ENCODE measurements around the gene HMX1. TPM values are rescaled to one million over a fixed set of nuclear protein-coding genes. Genes with fewer than 3 reads are reported as not detected.

Gene HMX1
- polyA plus RNA-seq, 4 donors = not detected

DNA sequence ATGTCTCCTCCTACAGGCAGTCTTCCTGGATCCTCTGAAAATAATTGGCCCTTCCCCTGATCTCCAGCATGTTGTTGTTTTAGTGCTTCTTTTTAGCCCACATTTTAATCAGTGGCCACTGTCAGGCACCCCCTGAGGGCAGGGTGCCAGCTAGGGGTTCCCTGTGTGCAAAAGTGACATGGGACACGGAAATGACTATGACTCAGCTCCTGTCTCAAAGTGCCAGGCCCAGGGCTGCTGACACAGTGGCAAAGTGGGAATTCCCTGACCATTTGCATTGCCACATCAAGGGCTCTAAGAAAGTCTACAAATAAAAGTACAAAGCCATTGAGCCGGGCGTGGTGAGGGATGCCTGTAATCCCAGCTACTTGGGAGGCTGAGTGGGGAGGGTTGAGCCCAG lies 24.8 kb downstream of the HMX1 start:
- no peak for FAIRE-seq
- DNase-seq = no peak
- no peaks in the 10 kb centered on the region for H3K36me3 ChIP-seq (ENCODE audit: control insufficient read depth in 3 of 3, insufficient read depth in 2 of 3, low read depth in 1 of 3, low read length in 3 of 3)
- peaks cover 0 to 7% of the 10 kb centered on the region in 2 donors for H3K9me3 ChIP-seq (ENCODE audit: control insufficient read depth in 2 of 2, insufficient read depth in 1 of 2, low read depth in 1 of 2, low read length in 1 of 2)
- no peak overlapping the region for H3K27ac ChIP-seq (ENCODE audit: low read depth in 1 of 3, low read length in 2 of 3)
- WGBS, 3 donors = 32 to 68% (median 45%) methylated on average over 3 of the region's 3 CpGs
- no peak overlapping the region for H3K4me3 ChIP-seq (ENCODE audit: low read depth in 1 of 3, low read length in 3 of 3)
- H3K27me3 ChIP-seq (ENCODE audit: control insufficient read depth in 3 of 3, insufficient read depth in 3 of 3, low read length in 3 of 3) = peaks cover 0 to 11% (median 10%) of the 10 kb centered on the region in 3 donors
- no peaks in the 10 kb centered on the region for H3K4me1 ChIP-seq (ENCODE audit: control insufficient read depth in 3 of 3, insufficient read depth in 2 of 3, low read depth in 1 of 3, low read length in 2 of 3)

- Histone ChIP-seq H3K27ac (ENCODE audit: low read depth in 1 of 3, low read length in 2 of 3) (no peak overlapping the region), H3K9me3 (ENCODE audit: control insufficient read depth in 2 of 2, insufficient read depth in 1 of 2, low read depth in 1 of 2, low read length in 1 of 2) (peaks cover 0 to 7% of the 10 kb centered on the region in 2 donors), H3K4me3 (ENCODE audit: low read depth in 1 of 3, low read length in 3 of 3) (no peak overlapping the region), H3K36me3 (ENCODE audit: control insufficient read depth in 3 of 3, insufficient read depth in 2 of 3, low read depth in 1 of 3, low read length in 3 of 3) (no peaks in the 10 kb centered on the region), H3K4me1 (ENCODE audit: control insufficient read depth in 3 of 3, insufficient read depth in 2 of 3, low read depth in 1 of 3, low read length in 2 of 3) (no peaks in the 10 kb centered on the region), H3K27me3 (ENCODE audit: control insufficient read depth in 3 of 3, insufficient read depth in 3 of 3, low read length in 3 of 3) (peaks cover 0 to 10% (median 10%) of the 10 kb centered on the region in 3 donors)
- DNase-seq (no peak), FAIRE-seq (no peak)
- WGBS, 3 donors = 72 to 76% (median 73%) methylated on average over 9 of the region's 9 CpGs
Observed at GRCh38 chr4:8846046-8846720, 25.5 kb downstream of the HMX1 start.

- peaks cover 0 to 7% of the 10 kb centered on the region in 2 donors for H3K9me3 ChIP-seq (ENCODE audit: control insufficient read depth in 2 of 2, insufficient read depth in 1 of 2, low read depth in 1 of 2, low read length in 1 of 2)
- H3K4me3 ChIP-seq (ENCODE audit: low read depth in 1 of 3, low read length in 3 of 3) = no peak overlapping the region
- no peak overlapping the region for H3K27ac ChIP-seq (ENCODE audit: low read depth in 1 of 3, low read length in 2 of 3)
- H3K36me3 ChIP-seq (ENCODE audit: control insufficient read depth in 3 of 3, insufficient read depth in 2 of 3, low read depth in 1 of 3, low read length in 3 of 3) = no peaks in the 10 kb centered on the region
- FAIRE-seq (no peak), DNase-seq (no peak)
- WGBS, 3 donors = 70 to 73% (median 72%) methylated on average over 14 of the region's 14 CpGs
- H3K4me1 ChIP-seq (ENCODE audit: control insufficient read depth in 3 of 3, insufficient read depth in 2 of 3, low read depth in 1 of 3, low read length in 2 of 3) = no peaks in the 10 kb centered on the region
- peaks cover 0 to 10% (median 10%) of the 10 kb centered on the region in 3 donors for H3K27me3 ChIP-seq (ENCODE audit: control insufficient read depth in 3 of 3, insufficient read depth in 3 of 3, low read length in 3 of 3)
Observed at GRCh38 chr4:8844976-8845690, 26.5 kb downstream of the HMX1 start.

DNA sequence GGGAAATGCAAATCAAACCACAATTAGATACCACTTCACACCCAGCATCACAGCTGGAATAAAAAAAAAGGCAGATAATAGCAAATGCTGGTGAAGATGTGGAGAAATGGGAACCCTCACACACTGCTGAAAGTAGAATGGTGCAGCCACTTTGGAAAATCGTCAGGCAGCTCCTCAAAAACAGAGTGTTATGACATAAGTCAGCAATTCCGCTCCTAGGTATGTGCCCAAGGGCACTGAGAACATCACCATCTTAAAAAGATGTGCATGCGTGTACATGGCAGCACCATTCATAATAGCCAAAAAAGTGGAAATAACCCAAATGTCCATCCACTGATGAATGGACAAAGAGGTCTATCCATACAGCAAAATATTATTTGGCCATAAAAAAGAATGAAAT lies 28.0 kb downstream of the HMX1 start:
- FAIRE-seq = no peak
- DNase-seq = no peak
- Histone ChIP-seq H3K27ac (ENCODE audit: low read depth in 1 of 3, low read length in 2 of 3) (no peak overlapping the region), H3K4me1 (ENCODE audit: control insufficient read depth in 3 of 3, insufficient read depth in 2 of 3, low read depth in 1 of 3, low read length in 2 of 3) (no peaks in the 10 kb centered on the region), H3K36me3 (ENCODE audit: control insufficient read depth in 3 of 3, insufficient read depth in 2 of 3, low read depth in 1 of 3, low read length in 3 of 3) (no peaks in the 10 kb centered on the region), H3K27me3 (ENCODE audit: control insufficient read depth in 3 of 3, insufficient read depth in 3 of 3, low read length in 3 of 3) (peaks cover 0 to 5% (median 5%) of the 10 kb centered on the region in 3 donors), H3K9me3 (ENCODE audit: control insufficient read depth in 2 of 2, insufficient read depth in 1 of 2, low read depth in 1 of 2, low read length in 1 of 2) (peaks cover 0 to 7% of the 10 kb centered on the region in 2 donors), H3K4me3 (ENCODE audit: low read depth in 1 of 3, low read length in 3 of 3) (no peak overlapping the region)
- 78 to 81% (median 80%) methylated on average over 3 of the region's 3 CpGs for WGBS, 3 donors

GRCh38 chr4:8842614-8843013 lies 29.0 kb downstream of the HMX1 start:
- FAIRE-seq (no peak), DNase-seq (no peak)
- Histone ChIP-seq H3K27me3 (ENCODE audit: control insufficient read depth in 3 of 3, insufficient read depth in 3 of 3, low read length in 3 of 3) (peaks cover 0 to 5% (median under 1%) of the 10 kb centered on the region in 3 donors), H3K27ac (ENCODE audit: low read depth in 1 of 3, low read length in 2 of 3) (no peak overlapping the region), H3K4me1 (ENCODE audit: control insufficient read depth in 3 of 3, insufficient read depth in 2 of 3, low read depth in 1 of 3, low read length in 2 of 3) (no peaks in the 10 kb centered on the region), H3K36me3 (ENCODE audit: control insufficient read depth in 3 of 3, insufficient read depth in 2 of 3, low read depth in 1 of 3, low read length in 3 of 3) (no peaks in the 10 kb centered on the region), H3K9me3 (ENCODE audit: control insufficient read depth in 2 of 2, insufficient read depth in 1 of 2, low read depth in 1 of 2, low read length in 1 of 2) (peaks cover 0 to 7% of the 10 kb centered on the region in 2 donors), H3K4me3 (ENCODE audit: low read depth in 1 of 3, low read length in 3 of 3) (no peak overlapping the region)
- 52 to 59% (median 55%) methylated on average over 2 of the region's 2 CpGs for WGBS, 3 donors

DNA sequence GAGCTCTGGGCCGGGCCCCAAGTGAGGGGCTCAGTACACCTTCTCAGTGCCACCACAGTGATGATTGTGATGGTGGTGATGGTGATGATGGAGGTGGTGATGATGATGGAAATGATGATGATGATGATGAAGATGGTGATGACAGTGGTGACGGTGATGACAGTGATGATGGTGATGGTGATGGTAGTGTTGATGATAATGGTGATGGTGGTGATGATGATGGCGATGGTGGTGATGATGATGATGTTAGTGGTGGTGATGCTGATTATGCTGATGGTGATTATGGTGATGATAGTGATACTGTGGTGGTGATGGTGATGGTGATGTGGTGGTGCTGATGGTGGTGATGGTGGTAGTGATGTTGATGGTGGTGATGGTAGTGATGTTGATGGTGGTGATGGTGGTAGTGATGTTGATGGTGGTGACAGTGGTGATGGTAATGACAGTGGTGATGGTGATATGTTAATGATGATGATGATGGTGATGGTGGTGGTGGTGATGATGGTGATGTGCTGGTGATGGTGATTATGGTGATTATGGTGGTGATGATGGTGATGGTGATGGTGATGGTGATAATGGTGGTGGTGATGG lies 29.9 kb downstream of the HMX1 start:
- no peak for DNase-seq
- Histone ChIP-seq H3K27ac (ENCODE audit: low read depth in 1 of 3, low read length in 2 of 3) (no peak overlapping the region), H3K9me3 (ENCODE audit: control insufficient read depth in 2 of 2, insufficient read depth in 1 of 2, low read depth in 1 of 2, low read length in 1 of 2) (peaks cover 0 to 7% of the 10 kb centered on the region in 2 donors), H3K36me3 (ENCODE audit: control insufficient read depth in 3 of 3, insufficient read depth in 2 of 3, low read depth in 1 of 3, low read length in 3 of 3) (no peaks in the 10 kb centered on the region), H3K4me1 (ENCODE audit: control insufficient read depth in 3 of 3, insufficient read depth in 2 of 3, low read depth in 1 of 3, low read length in 2 of 3) (no peaks in the 10 kb centered on the region), H3K27me3 (ENCODE audit: control insufficient read depth in 3 of 3, insufficient read depth in 3 of 3, low read length in 3 of 3) (peaks cover 0 to 5% (median 0%) of the 10 kb centered on the region in 3 donors), H3K4me3 (ENCODE audit: low read depth in 1 of 3, low read length in 3 of 3) (no peak overlapping the region)
- WGBS, 3 donors = 90 to 94% (median 94%) methylated on average over 3 of the region's 3 CpGs
- no peak for FAIRE-seq

DNA sequence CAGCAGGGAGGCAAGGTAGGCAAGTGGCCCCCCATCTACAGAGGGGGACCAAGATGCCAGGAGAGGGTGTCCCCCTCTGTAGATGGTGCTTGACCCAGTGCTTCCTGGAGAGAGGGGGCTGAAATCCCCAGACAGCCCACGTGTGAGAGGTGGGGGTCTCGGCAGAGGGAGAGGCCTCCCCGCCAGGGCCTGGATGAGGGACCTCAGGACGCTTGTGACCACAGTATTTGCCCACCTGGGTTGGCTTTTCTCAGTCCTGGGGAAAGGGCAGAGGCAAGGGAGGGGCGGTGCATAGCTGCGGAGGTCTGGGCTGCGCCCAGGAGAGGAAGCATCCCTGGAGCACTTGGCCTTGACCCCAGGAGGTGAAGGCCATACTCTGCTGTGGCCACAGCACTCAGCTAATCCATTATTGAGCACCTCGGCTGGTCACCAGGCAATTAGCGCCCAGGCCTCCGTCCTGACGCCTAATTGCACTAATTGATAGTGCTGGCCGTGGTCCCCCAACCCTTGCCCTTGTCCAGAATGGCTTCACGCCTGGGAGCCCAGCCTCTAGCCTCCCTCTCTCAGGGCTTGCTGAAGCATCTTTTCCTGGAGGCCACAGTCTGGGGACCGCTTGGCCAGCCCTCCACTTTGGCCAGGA lies 30.7 kb downstream of the HMX1 start:
- Histone ChIP-seq H3K4me3 (ENCODE audit: low read depth in 1 of 3, low read length in 3 of 3) (no peak overlapping the region), H3K27me3 (ENCODE audit: control insufficient read depth in 3 of 3, insufficient read depth in 3 of 3, low read length in 3 of 3) (peaks cover 0 to 2% (median 0%) of the 10 kb centered on the region in 3 donors), H3K36me3 (ENCODE audit: control insufficient read depth in 3 of 3, insufficient read depth in 2 of 3, low read depth in 1 of 3, low read length in 3 of 3) (no peaks in the 10 kb centered on the region), H3K27ac (ENCODE audit: low read depth in 1 of 3, low read length in 2 of 3) (no peak overlapping the region), H3K4me1 (ENCODE audit: control insufficient read depth in 3 of 3, insufficient read depth in 2 of 3, low read depth in 1 of 3, low read length in 2 of 3) (no peaks in the 10 kb centered on the region), H3K9me3 (ENCODE audit: control insufficient read depth in 2 of 2, insufficient read depth in 1 of 2, low read depth in 1 of 2, low read length in 1 of 2) (peaks cover 0 to 7% of the 10 kb centered on the region in 2 donors)
- DNase-seq (no peak), FAIRE-seq (no peak)
- WGBS, 3 donors = 75 to 82% (median 77%) methylated on average over 14 of the region's 14 CpGs

DNA sequence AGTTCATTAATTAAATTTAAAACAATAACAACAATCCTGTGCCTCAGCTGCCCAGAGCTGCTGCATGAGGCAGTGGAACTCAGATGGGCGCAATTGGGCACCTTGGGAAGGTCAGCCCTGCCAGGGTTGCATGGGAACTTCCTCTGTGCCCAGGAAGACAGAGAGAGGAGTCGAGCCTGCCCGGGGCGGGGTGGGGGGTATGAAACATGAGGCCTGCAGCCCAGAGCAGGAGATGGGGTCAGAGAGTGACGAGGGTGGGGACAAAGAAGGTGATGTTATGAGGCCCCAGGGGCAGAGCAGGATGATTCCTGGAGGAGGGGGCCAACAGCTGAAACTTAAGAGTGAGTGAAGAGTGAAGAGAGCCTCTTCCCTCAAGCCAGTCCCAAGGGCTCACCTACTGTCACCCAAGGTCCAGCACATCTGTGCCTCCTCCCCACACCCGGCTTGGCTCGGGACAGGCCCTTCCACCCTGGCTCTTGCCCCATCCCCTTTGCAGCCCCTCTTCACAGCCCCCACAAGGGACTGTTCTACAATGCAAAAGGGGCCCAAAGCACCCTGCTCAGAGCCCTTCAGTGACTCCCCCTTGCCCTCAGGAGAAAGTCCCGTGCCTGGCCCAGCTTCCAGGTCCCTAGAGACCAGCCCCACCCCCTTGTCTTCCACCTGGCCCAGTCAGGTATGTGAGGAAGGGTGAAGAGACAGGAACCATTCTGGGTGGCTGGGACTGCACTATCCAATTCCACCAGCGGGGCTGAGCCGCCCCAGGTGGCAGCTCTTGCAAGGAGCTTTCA lies 31.4 kb downstream of the HMX1 start:
- H3K27me3 ChIP-seq (ENCODE audit: control insufficient read depth in 3 of 3, insufficient read depth in 3 of 3, low read length in 3 of 3) = no peaks in the 10 kb centered on the region
- WGBS, 3 donors = 69 to 74% (median 74%) methylated on average over 10 of the region's 10 CpGs
- H3K27ac ChIP-seq (ENCODE audit: low read depth in 1 of 3, low read length in 2 of 3) = no peak overlapping the region
- H3K36me3 ChIP-seq (ENCODE audit: control insufficient read depth in 3 of 3, insufficient read depth in 2 of 3, low read depth in 1 of 3, low read length in 3 of 3) = no peaks in the 10 kb centered on the region
- H3K4me1 ChIP-seq (ENCODE audit: control insufficient read depth in 3 of 3, insufficient read depth in 2 of 3, low read depth in 1 of 3, low read length in 2 of 3) = no peaks in the 10 kb centered on the region
- no peak for DNase-seq
- FAIRE-seq = no peak
- peaks cover 0 to 7% of the 10 kb centered on the region in 2 donors for H3K9me3 ChIP-seq (ENCODE audit: control insufficient read depth in 2 of 2, insufficient read depth in 1 of 2, low read depth in 1 of 2, low read length in 1 of 2)
- H3K4me3 ChIP-seq (ENCODE audit: low read depth in 1 of 3, low read length in 3 of 3) = no peak overlapping the region

Measured in small intestine (tissue), 7 donors.